AML-193 (cell line): ENCODE results near the gene GRIK1.

Experiments used
- DNase-seq, 2 experiments: peaks; one replicate each; lab custom pipeline; 2025; lab: John Stamatoyannopoulos, UW

Gene GRIK1

DNA sequence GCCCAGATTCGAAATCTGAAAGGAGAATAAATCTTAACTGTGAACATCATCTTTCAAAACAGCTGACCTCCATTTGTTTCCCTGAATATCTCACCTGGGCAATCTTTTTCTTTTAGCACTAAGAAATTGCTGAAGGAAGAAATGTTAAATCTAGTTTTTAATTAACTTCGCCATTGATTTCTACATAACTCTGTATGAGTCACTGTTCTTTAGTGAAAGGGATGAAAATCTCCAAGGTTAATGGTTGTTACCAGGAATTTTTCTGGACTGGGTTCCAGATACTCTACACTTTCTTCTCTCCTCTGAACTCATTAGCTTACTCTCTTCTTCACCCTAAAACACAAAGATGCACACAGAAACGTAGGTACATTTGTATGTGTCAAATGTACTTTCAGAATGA is 405.3 kb downstream of the GRIK1 start:
- DNase-seq = no peak

- no peak for DNase-seq
Observed at GRCh38 chr21:29529139-29529538, 410.7 kb downstream of the GRIK1 start.

DNA sequence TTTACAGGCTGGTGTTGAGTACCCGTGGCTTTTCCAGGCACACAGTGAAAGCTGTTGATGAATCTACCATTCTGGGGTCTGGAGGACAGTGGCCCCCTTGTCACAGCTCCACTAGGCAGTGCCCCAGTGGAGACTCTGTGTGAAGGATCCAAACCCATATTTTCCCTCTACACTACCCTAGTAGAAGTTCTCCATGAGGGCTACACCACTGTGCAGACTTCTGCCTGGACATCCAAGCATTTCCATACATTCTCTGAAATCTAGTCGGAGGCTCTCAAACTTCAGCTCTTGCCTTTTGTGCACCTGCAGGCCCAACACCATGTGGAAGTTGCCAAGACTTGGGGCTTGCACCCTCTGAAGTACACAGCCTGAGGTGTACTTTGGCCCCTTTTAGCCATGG is 413.3 kb downstream of the GRIK1 start:
- no peak for DNase-seq

DNA sequence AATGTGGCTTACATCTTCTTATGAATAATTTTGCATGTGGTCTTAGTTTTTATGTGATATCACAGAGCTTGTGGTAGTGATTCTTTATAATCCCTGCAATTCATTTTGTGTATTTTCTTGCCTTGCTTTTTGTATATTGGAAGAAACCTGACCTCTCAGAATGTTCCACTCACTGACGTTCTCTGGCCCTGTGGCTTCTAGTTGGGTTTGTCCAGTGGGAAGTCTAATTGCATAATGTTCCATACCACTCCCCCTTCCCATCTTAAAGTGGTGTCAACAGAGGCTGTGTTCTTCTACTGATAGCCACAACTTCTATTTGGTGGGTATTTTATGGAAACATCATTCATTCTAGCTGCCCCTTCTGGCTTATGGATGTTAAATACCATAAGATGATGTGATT is 415.7 kb downstream of the GRIK1 start:
- DNase-seq = no peak

DNA sequence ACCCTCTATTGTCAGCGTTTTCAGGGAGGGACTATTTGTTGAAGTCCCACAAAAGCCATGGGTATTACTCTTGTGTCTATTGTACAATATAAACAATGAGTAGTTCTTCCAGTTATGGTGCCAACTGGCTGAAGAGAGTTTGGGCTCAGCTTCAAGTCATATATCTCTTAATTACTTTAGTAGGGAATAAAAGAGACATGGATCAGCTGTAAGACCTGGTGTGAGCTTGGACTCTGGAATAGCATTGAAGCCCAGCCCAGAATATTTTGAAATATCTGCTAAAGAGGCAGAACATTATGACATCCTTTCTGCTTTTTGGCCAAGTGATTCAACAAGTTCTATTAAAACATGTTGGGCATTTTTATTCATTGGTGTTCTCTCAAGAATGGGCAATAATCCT is 416.1 kb downstream of the GRIK1 start:
- no peak for DNase-seq

- no peak for DNase-seq
Observed at GRCh38 chr21:29521872-29522271, 417.9 kb downstream of the GRIK1 start.

DNA sequence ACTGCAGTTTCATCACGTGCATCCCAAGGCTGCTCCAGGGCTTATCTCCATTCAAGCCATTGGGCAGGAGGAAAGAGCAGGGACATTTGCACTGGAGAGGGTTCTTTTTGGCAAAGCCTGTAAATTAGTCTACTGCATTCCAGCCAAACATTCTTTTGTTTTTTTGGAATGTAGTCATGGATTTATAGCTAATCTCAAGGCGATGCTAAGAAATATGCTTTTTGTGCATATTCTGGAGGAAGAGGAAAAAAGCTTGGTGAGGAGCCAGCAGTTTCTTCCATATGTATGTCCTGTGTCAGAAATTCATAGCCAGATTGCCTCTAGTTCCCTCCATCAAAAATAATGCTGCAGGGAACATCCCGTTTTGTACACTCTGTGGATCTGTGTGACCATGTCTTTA is 419.6 kb downstream of the GRIK1 start:
- DNase-seq = no peak

DNA sequence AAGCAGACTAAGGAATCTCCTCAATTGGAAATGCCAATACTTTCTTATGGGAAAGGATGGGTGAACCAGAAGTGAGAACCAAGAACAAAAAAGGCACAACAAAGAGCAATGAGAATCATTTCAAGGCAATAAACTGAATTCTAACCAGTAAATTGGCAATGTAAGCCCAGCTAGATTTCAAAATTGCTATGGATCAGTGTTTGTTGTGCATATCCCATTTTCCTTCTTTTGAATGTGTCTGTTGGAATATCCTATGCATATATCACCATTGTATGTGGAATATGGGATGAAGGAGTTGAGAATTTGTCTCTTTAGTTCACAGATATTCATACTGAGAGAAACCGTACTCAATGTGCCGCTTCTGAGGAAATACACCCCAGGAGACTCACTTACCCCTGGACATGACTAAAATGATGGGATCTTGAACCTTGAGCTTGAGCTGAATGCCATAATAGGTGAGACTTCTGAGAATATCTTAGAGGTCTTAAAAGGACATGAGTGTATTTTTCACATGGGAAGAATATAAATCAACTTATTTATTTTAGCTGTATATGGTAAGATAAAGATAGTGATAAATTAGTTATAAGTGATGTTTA is 425.0 kb downstream of the GRIK1 start:
- no peak for DNase-seq

DNA sequence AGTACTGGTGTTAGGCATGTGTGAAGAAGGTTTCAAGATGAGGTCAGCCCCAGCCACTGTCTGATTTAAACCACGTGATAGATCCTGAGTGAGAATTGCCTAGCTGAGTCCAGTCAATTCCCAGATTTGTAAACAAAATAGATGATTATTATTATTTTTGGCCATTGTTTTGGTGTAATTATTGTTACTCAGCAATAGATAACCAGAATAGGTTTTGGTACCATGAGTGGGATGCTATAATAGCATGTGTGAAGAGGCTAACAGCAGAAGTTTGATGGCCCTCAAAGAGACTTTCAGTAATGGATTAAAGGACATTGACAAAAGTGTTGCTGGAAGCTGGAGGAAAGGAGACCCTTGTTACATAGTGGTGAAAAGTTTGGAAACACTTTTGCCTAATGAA is 426.3 kb downstream of the GRIK1 start:
- no peak for DNase-seq

GRCh38 chr21:29511096-29511495 is 428.7 kb downstream of the GRIK1 start:
- no peak for DNase-seq

DNA sequence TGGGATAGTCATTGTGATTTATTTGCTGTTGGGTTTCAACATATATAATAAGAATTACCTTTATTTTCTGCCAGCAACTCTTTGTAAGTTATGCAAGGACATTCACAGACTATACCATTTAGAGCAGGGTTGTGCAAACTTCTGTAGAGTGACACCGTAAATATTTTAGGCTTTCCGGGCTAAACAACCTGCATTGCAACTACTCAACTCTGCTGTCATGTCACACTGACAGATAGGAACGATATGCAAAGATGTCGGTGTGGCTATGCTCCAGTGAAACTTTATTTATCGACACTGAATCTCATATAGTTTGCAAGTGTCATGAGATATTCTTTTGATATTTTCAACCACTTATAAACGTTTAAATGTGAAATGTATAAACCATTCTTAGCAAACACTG is 430.7 kb downstream of the GRIK1 start:
- no peak for DNase-seq

DNA sequence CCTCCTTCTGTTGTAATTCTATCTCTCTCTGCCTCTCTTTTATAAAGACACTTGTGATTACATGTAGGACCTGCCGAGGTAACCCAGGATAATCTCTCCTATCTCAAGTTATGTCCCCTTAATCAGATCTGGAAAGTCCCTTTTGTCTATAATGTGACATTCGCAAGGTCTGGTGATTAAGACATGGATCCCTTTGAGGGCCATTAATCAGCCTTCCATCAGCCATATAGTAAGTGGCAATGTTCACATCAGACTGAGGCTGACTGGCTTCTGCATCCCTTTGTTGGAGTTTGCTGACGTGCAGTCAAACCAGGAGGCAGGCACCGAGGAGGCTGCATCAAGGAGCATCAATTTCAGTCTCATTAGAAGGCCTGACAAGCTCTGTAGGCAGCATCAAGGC is 431.5 kb downstream of the GRIK1 start:
- no peak for DNase-seq

GRCh38 chr21:29506947-29507346 is 432.8 kb downstream of the GRIK1 start:
- no peak for DNase-seq

- no peak for DNase-seq
Observed at GRCh38 chr21:29506214-29506613, 433.6 kb downstream of the GRIK1 start.

DNA sequence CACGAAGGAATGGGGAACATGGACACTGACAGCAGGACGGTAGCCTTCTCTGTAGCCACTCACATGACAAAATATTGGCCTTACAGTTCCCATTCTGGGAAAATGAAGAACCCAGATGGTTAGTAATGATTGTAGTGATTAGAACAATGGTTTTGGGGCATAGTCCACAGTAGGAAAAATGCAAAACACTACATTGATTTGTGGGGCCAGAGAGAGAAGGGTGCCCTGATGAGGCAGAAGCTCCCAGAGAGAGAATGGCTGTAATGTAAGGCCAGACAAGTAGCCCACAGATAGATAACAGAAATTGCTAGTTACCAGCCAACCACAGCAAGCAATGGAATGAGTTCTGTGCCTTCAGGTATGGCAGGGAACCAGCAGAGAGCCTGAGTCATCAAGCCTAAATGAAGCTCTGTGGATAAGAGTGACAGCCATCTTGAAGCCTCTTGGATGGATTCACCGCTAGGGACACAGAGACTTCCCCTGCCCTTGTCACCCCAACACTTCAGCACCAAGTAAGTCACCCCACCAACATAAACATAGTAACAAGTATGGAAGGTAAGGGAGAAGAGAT is 435.0 kb downstream of the GRIK1 start:
- no peak for DNase-seq

DNA sequence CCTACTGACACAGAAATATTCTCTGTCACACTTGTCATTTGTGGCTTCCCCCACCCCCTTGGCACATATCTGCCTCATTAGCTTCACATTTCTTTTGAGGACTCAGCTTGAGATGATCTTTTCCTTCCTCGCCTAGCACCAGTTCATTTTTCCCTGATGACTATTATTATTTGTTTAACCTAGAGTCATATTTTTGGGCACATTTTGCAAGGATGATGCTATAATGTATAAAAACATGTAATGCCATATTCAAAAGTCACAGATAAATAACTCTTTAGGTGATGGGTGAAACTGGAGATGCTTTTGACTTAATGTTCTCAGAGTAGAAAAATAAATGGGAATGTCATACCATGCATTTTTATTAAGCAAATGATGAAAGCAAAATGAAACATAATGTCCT is 438.3 kb downstream of the GRIK1 start:
- no peak for DNase-seq

DNA sequence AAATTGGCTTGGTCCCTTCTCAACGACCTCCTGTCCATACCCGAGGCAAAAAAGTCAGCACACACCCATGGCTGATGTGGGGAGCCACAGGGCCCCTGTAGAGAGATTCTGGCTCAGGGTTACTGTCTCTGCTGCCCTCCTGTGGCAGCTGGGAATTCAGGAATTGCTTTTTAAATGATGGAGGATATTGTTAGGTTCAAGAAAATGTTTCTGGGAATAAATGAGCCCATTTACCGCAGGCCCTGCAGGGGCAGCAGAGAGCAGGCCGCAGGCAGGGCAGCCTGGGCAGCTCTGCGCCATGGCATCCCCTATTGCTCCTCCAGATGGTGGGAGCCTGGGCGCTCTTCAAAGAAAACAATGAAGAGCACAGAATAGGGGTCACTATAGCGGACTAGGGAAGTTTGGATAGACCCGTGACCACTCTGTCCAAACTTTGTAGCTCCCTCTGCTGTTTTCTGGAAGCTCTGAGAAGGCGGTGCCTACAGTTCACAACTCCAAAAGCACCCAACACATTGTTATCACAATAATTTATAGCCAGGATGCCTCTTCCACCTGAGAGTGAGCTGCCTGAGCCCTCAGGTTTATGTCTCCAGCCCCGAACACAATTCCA is 440.0 kb downstream of the GRIK1 start:
- no peak for DNase-seq

GRCh38 chr21:29499229-29499628 is 440.6 kb downstream of the GRIK1 start:
- no peak for DNase-seq

- DNase-seq = no peak
Observed at GRCh38 chr21:29496337-29496736, 443.5 kb downstream of the GRIK1 start.

- no peak for DNase-seq
Observed at GRCh38 chr21:29490016-29490415, 449.8 kb downstream of the GRIK1 start.

DNA sequence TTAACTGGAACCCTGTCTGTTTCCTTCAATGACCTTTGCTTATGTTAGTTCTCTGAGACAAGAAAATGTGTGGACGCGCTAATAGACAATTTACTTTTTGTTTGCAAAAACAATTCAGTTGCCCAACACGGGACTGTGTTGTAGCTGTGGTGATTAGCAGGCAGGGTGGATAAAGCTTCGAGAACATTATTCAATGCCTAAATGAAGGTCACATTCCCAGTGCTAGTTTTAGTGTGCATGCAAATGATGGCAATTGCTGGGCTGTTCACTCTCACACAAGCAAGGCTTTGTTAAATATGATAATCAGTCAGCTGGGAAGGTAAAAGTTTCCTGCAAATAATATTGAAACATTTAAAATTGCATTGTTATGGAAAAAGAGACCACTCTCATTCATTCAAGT is 452.6 kb downstream of the GRIK1 start:
- DNase-seq = no peak
